Lower leg skin (tissue), 4 donors: ENCODE results near the gene URI1. TPM values are rescaled to one million over a fixed set of nuclear protein-coding genes. Genes with fewer than 3 reads are reported as not detected.
"Not testable (repeated sequence)": the region's sequence is repeated elsewhere in the genome, so short reads cannot be mapped to it uniquely, and the experiment has no call there.

Experiments used
- DNase-seq, 2 donors: peaks; one replicate each; pipeline ENCODE4 v3.0.0-alpha.2; 2019; ENCODE audit warnings: low spot score in 2 of 2
- H3K4me3 ChIP-seq: fragments of 200-600 bp; sonication (generic); 2 replicates; pipeline ENCODE4 v1.5.1; 2017; ENCODE audit warnings: mild to moderate bottlenecking, low read depth; ENCODE audit not compliant: poor library complexity, severe bottlenecking
- CTCF ChIP-seq, 3 donors: fragments of 450-650 bp; IDR thresholded peaks; one replicate each; pipeline ENCODE4 v1.5.1; 2016; ENCODE audit warnings: antibody characterized with exemption in 3 of 3, mild to moderate bottlenecking in 3 of 3, moderate library complexity in 2 of 3
- POLR2A ChIP-seq, 2 donors: fragments of 450-650 bp; IDR thresholded peaks; one replicate each; pipeline ENCODE4 v1.6.1; 2016 to 2017; ENCODE audit warnings: antibody characterized with exemption in 2 of 2, mild to moderate bottlenecking in 1 of 2, moderate library complexity in 1 of 2
- WGBS, 2 donors: methylation state at CpG; one replicate each; pipeline ENCODE4 v1.1.5; 2018; 5-methylcytosine and 5-hydroxymethylcytosine counted together
- intact Hi-C: fragments of 100-400 bp; cut with DNase I; formaldehyde crosslinking; loops from one replicate; pipeline ENCODE4 v1.15.0; 2023; ENCODE audit warnings: low total_unique reads
- total RNA-seq, 4 donors: library from RNA; depleted of rRNA; stranded (reverse); fragments of >200 nt; gene quantifications; one replicate each; pipeline ENCODE4 v1.1.0, GENCODE V29; 2016

The URI1 gene
- total RNA-seq, 4 donors from 2014 or later = 36.6 to 66.0 (median 53.9) TPM

- intact Hi-C loops = no loop called here
- 95 to 97% methylated on average over 2 of the region's 2 CpGs for WGBS, 2 donors
- DNase-seq = no peak
- no peak for TF ChIP-seq CTCF (IDR thresholded peaks at IDR 0.05)
- TF ChIP-seq POLR2A (IDR thresholded peaks at IDR 0.05) = no peak
- H3K4me3 ChIP-seq = no peak overlapping the region
Observed at GRCh38 chr19:29962793-29963192, 20.8 kb downstream of the URI1 start.

- intact Hi-C loops = no loop called here
- no peak overlapping the region for H3K4me3 ChIP-seq
- TF ChIP-seq CTCF (IDR thresholded peaks at IDR 0.05) (no peak), POLR2A (IDR thresholded peaks at IDR 0.05) (no peak)
- 93 to 97% methylated on average over 4 of the region's 4 CpGs for WGBS, 2 donors
- no peak for DNase-seq
Observed at GRCh38 chr19:29963576-29963975, 21.5 kb downstream of the URI1 start.

- TF ChIP-seq CTCF (IDR thresholded peaks at IDR 0.05) (no peak), POLR2A (IDR thresholded peaks at IDR 0.05) (no peak)
- H3K4me3 ChIP-seq = no peak overlapping the region
- no peak for DNase-seq
- intact Hi-C loops = no loop called here
- WGBS, 2 donors = 84% methylated on average over 5 of the region's 5 CpGs
Observed at GRCh38 chr19:29964171-29964570, 22.1 kb downstream of the URI1 start.

DNA sequence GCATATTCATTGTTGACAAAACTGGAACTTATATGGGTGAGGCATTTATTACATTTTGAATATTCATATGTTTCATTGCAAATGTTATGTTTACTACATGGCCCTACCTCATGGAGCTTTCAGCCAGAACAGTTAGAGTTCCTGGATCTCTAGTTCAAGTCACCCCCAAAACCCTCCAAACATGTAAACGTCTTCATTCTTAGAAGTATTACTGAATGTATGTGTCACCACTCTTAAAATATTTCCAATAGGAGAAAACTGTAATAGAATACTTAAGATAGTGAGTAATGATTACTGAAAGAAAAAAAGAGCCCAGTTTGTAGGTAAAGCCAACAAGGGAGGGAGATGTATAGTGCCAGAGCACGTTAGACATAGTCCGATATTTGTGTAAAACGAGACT lies 23.5 kb downstream of the URI1 start:
- no peak for DNase-seq
- no peak overlapping the region for H3K4me3 ChIP-seq
- no peak for TF ChIP-seq CTCF (IDR thresholded peaks at IDR 0.05)
- no peak for TF ChIP-seq POLR2A (IDR thresholded peaks at IDR 0.05)
- intact Hi-C loops = no loop called here
- 49 to 56% methylated on average over 4 of the region's 4 CpGs for WGBS, 2 donors

DNA sequence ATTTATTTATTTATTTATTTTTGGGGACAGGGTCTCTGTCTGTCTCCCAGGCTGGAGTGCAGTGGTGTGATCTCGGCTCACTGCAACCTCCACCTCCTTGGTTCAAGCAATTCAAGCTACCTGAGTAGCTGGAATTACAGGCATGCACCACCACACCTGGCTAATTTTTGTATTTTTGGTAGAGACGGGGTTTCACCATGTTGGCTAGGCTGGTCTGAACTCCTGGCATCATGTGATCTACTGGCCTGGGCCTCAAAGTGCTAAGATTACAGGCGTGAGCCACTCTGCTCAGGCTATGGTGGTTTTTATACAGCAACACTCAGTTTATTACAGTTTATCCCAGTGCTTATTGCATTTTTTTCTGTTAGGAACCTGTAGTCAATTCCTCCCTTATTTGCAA lies 24.1 kb downstream of the URI1 start:
- intact Hi-C loops, H3K4me3 ChIP-seq, DNase-seq: not testable (repeated sequence)
- WGBS, 2 donors = 77 to 86% methylated on average over 3 of the region's 3 CpGs

DNA sequence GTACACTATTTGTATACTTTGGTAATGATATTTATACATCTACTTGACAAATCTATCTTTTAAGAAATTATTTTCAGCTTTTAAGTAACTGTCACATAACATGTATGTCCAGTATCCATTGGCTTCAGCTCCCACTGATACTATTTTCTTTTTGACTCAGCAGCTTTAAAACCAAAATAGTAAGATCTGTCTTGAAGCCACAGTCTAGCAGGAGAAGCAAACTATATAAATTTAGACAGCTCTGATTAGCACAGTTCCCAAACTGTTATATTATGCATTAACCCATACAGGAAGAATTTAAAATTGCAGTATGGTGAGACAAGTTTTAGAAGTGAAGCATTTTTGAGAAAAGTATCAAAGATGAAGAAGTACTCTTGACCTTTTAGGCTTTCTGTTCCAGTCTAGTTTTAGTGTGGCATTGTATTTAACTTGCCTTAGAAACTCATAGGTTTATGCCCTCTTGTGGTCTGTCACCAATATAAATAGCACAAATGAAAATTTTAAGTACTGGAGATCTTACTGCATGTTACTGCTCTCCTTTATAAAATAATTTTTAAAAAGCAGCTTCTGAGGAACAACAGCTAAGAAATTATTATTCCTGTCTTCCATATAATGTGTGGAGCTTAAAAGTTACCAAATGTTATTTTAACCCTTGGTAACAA lies 24.7 kb downstream of the URI1 start:
- TF ChIP-seq POLR2A (IDR thresholded peaks at IDR 0.05) = no peak
- no peak for TF ChIP-seq CTCF (IDR thresholded peaks at IDR 0.05)
- intact Hi-C loops = no loop called here
- DNase-seq = no peak
- no peak overlapping the region for H3K4me3 ChIP-seq
